Mesothelial cell of epicardium (in vitro differentiated cells): ENCODE data around the gene RRP36. TPM values are rescaled to one million over a fixed set of nuclear protein-coding genes. Genes with fewer than 3 reads are reported as not detected.

ENCODE experiments used
- DNase-seq, 2 experiments: peaks; one replicate each; pipeline ENCODE4 v3.0.0; 2021; ENCODE audit warnings: low spot score in 2 of 2; ENCODE audit not compliant: unreplicated experiment in 2 of 2
- H3K27ac Mint-ChIP-seq: 2 replicates; pipeline ENCODE4 v1.8.0; 2021; ENCODE audit warnings: mixed read lengths
- H3K27me3 Mint-ChIP-seq: 2 replicates; pipeline ENCODE4 v1.8.0; 2021; ENCODE audit warnings: low read depth, mixed read lengths
- H3K36me3 Mint-ChIP-seq: 2 replicates; pipeline ENCODE4 v1.8.0; 2021; ENCODE audit warnings: mixed read lengths
- H3K4me1 Mint-ChIP-seq: 2 replicates; pipeline ENCODE4 v1.8.0; 2021; ENCODE audit warnings: mixed read lengths
- H3K4me3 Mint-ChIP-seq: 2 replicates; pipeline ENCODE4 v1.8.0; 2021; ENCODE audit warnings: mild to moderate bottlenecking, moderate library complexity, mixed read lengths
- H3K9me3 Mint-ChIP-seq: 2 replicates; pipeline ENCODE4 v1.8.0; 2021; ENCODE audit warnings: mixed read lengths
- CTCF ChIP-seq: fragments of 200-600 bp; sonication (generic); IDR thresholded peaks from one replicate; pipeline ENCODE4 v1.5.0; 2021; ENCODE audit warnings: antibody characterized with exemption; ENCODE audit not compliant: unreplicated experiment
- total RNA-seq: library from RNA; stranded (reverse); gene quantifications from 3 replicates; pipeline ENCODE4 v1.2.1, GENCODE V29; 2021

RRP36 gene
- total RNA-seq, 1 donor from 2014 or later, result 44.2 TPM

DNA sequence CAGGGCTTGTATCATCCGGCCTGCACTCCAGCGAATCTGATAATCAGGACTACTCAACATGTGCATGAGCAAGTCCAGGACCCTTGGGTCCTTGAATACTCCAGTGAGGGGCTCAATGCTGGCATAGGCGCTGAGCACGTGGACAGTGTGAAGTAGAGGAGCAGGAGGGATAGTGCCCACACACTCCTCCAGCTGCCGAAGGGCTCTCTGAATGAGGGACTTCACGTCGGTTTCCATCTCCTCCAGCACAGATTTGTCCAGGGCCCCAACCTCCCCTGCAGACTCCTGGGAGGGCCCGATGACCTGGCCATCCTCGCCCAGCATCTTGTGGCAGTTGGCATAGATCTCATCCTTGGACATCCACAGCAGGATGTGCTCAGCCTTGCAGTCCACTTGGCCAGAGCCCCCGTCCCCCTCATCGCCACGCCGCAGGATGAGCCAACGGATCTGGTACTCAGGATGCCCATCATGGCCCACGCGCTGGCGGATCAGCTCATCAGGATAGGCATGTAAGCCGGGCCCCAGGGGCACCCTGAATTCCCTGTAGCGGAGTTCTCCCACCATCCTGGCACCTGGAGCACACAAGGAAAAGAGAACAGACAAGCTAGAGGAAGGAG lies 30.9 kb downstream of the RRP36 start:
- Mint-ChIP-seq H3K27me3 (no peaks in the 10 kb centered on the region), H3K4me3 (peak overlapping the region; percentile 95), H3K4me1 (peaks cover 35% of the 10 kb centered on the region), H3K9me3 (no peaks in the 10 kb centered on the region), H3K27ac (peak overlapping the region; percentile 99), H3K36me3 (peaks cover 35% of the 10 kb centered on the region)
- TF ChIP-seq CTCF, result no peak
- DNase-seq, result no peak

DNA sequence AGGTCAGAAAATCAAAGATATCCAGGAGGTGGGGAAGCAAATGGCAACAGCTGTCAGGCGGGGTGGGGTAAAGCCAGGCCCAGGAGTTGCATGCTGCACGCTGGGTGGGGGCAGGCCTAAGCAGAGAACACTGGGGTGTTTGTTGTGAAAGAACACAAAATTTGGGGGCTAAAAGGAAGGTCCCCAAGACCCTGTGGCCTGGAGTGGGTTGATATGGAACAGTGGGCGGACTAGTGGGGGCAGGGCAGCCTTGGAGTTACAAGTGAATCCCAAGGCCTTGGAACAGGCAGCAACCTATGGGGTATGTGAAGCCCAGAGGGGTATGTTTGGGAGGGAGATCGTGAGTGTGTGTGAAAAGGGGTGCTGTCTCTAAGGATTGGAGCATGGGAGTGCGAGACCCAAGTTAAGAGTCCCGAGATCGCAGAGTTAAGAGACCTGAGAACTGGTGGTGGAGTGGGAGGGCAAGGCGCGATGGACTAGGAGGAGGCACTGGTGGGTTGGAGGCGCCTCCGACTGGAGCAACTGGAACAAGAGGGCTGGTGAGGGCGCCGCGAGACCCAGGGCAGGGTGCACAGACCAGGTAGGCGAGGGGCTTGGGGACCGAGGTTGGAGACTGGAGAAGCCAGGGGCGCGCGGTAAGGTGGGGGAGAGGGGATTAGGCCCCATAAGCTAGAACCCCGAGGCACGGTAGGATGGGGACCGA lies 31.6 kb downstream of the RRP36 start:
- TF ChIP-seq CTCF, result no peak
- Mint-ChIP-seq H3K27me3 (no peaks in the 10 kb centered on the region), H3K27ac (peak overlapping the region; percentile 99), H3K4me1 (peaks cover 37% of the 10 kb centered on the region), H3K4me3 (peak overlapping the region; percentile 95), H3K9me3 (no peaks in the 10 kb centered on the region), H3K36me3 (peaks cover 32% of the 10 kb centered on the region)
- no peak for DNase-seq

DNA sequence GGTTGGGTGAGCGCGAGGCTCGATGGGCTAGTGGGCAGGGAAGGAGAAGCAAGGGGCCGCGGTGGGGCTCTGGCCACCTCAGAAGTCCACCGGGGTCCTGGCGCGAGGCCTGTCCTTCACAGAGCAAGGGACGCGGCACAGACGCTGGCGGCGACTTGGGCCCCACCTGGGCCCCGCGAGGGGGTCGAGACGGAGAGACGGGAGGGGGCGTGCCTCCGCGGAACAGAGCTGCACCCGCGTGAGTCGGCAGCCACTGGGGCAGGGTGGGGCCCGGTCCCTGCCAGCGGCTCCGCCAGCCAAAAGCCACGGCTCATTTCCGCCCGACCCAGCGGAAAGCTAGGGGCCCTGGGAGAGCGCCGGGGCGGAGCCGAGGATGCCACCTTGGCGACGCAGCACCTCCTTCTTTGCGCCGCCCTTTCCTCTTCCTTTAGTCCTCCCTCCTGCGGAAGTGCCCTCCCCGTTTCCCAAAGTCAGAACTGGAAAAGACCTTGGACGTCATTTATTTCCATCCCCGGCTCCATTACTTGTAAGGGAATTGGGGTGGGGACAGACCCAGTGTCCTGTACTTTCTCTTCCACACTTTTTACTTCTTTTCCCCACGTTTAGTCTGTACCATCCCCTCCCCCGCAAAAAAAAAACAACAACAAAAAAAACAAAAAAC lies 32.3 kb downstream of the RRP36 start, which contains the start of gene CUL7:
TSS of gene CUL7 (minus strand) at position 307 of the 661 bp plus-strand sequence. CDS start 1,063 bp downstream, outside the sequence.
- DNase-seq, result peak; percentile 73 to 86
- Mint-ChIP-seq H3K4me3 (peak within 1 kb of the TSS; percentile 95), H3K4me1 (peaks cover 44% of the 10 kb centered on the region), H3K9me3 (no peaks in the 10 kb centered on the region), H3K36me3 (peaks cover 32% of the 10 kb centered on the region), H3K27me3 (no peaks in the 10 kb centered on the region), H3K27ac (peak within 1 kb of the TSS; percentile 99)
- TF ChIP-seq CTCF, result no peak

- no peaks in the 10 kb centered on the region for H3K9me3 Mint-ChIP-seq
- no peak for TF ChIP-seq CTCF
- no peaks in the 10 kb centered on the region for H3K27me3 Mint-ChIP-seq
- peak overlapping the region; percentile 95 for H3K4me3 Mint-ChIP-seq
- H3K27ac Mint-ChIP-seq, result peak overlapping the region; percentile 94
- DNase-seq, result no peak
- peaks cover 48% of the 10 kb centered on the region for H3K4me1 Mint-ChIP-seq
- H3K36me3 Mint-ChIP-seq, result peaks cover 29% of the 10 kb centered on the region
These were observed 33.0 kb downstream of the RRP36 start for GRCh38 chr6:43054206-43054943.

GRCh38 chr6:43055966-43056365 lies 34.5 kb downstream of the RRP36 start:
- DNase-seq, result no peak
- no peaks in the 10 kb centered on the region for H3K27me3 Mint-ChIP-seq
- no peaks in the 10 kb centered on the region for H3K9me3 Mint-ChIP-seq
- TF ChIP-seq CTCF, result no peak
- H3K4me3 Mint-ChIP-seq, result no peak overlapping the region
- peaks cover 16% of the 10 kb centered on the region for H3K36me3 Mint-ChIP-seq
- H3K4me1 Mint-ChIP-seq, result peaks cover 52% of the 10 kb centered on the region
- no peak overlapping the region for H3K27ac Mint-ChIP-seq
